ENCODE data around the gene SLC7A7.

SLC7A7 gene

GRCh38 chr14:22822571-22823098 is 7.4 kb upstream of the SLC7A7 start:
- Histone ChIP-seq H3K4me3 (ENCODE audit: low read length in 2 of 2) (peak overlapping the region in 1 of 2 donors; percentile 77), H3K9me3 (replicated peaks in 1 of 2; ENCODE audit: control insufficient read depth in 2 of 2, insufficient read depth in 1 of 2, low read depth in 1 of 2, low read length in 2 of 2) (no peaks in the 10 kb centered on the region), H3K36me3 (replicated peaks in 1 of 2; ENCODE audit: control insufficient read depth in 2 of 2, insufficient read depth in 2 of 2, low read length in 2 of 2) (no peaks in the 10 kb centered on the region), H2BK12ac (ENCODE audit: low read length) (no peak overlapping the region), H2AK5ac (ENCODE audit: low read depth, low read length) (no peak overlapping the region), H3K18ac (ENCODE audit: low read length) (peak overlapping the region; percentile 98), H2BK15ac (ENCODE audit: low read length) (no peak overlapping the region), H3K27ac (replicated peaks; ENCODE audit: low read length) (no peak overlapping the region), H4K91ac (ENCODE audit: low read depth, low read length, poor library complexity) (no peak overlapping the region), H2BK5ac (ENCODE audit: low read length) (no peak overlapping the region), H3K27me3 (ENCODE audit: control insufficient read depth in 3 of 3, insufficient read depth in 3 of 3, low read depth in 1 of 3, low read length in 3 of 3) (peaks cover 0 to 6% (median 3%) of the 10 kb centered on the region in 3 experiments), H3K23ac (ENCODE audit: low read depth, low read length, poor library complexity) (peak overlapping the region; percentile 68), H3K9ac (ENCODE audit: low read depth, low read length, poor library complexity) (peak overlapping the region; percentile 89), H3K4me1 (ENCODE audit: control insufficient read depth in 2 of 2, insufficient read depth in 1 of 2, low read depth in 1 of 2, low read length in 2 of 2) (peaks cover 0 to 11% of the 10 kb centered on the region in 2 donors), H3K4ac (ENCODE audit: low read length) (no peak overlapping the region), H3K4me2 (ENCODE audit: insufficient read depth, low read length, poor library complexity, severe bottlenecking) (peak overlapping the region; percentile 85), H2AFZ (ENCODE audit: low read length) (peak overlapping the region; percentile 74), H3K14ac (ENCODE audit: low read length) (peak overlapping the region; percentile 78), H3K79me1 (ENCODE audit: low read depth, low read length) (no peaks in the 10 kb centered on the region), H2BK120ac (ENCODE audit: low read depth, low read length) (no peak overlapping the region), H4K8ac (ENCODE audit: low read depth, low read length) (no peak overlapping the region)
- peak; percentile 89 for DNase-seq (ENCODE audit: low spot score)
- whole genome bisulfite sequencing, 2 donors (ENCODE audit: extremely low coverage in 2 of 2, insufficient read length in 2 of 2, insufficient replicate concordance in 1 of 2): no CpG with 5 or more reads among the region's 34 CpGs

- peak overlapping the region; percentile 85 for H3K4me2 ChIP-seq (ENCODE audit: insufficient read depth, low read length, poor library complexity, severe bottlenecking)
- H3K79me1 ChIP-seq (ENCODE audit: low read depth, low read length): no peaks in the 10 kb centered on the region
- no peak overlapping the region for H4K8ac ChIP-seq (ENCODE audit: low read depth, low read length)
- no peak overlapping the region for H2BK12ac ChIP-seq (ENCODE audit: low read length)
- peak overlapping the region; percentile 98 for H3K18ac ChIP-seq (ENCODE audit: low read length)
- H3K9ac ChIP-seq (ENCODE audit: low read depth, low read length, poor library complexity): peak overlapping the region; percentile 89
- WGBS, 2 donors (ENCODE audit: extremely low coverage in 2 of 2, insufficient read length in 2 of 2, insufficient replicate concordance in 1 of 2): no CpG with 5 or more reads among the region's 32 CpGs
- peak overlapping the region; percentile 78 for H3K14ac ChIP-seq (ENCODE audit: low read length)
- peak overlapping the region; percentile 68 for H3K23ac ChIP-seq (ENCODE audit: low read depth, low read length, poor library complexity)
- H3K27me3 ChIP-seq (ENCODE audit: control insufficient read depth in 3 of 3, insufficient read depth in 3 of 3, low read depth in 1 of 3, low read length in 3 of 3): peaks cover 0 to 6% (median 3%) of the 10 kb centered on the region in 3 experiments
- H2BK5ac ChIP-seq (ENCODE audit: low read length): no peak overlapping the region
- peak overlapping the region; percentile 74 for H2AFZ ChIP-seq (ENCODE audit: low read length)
- H4K91ac ChIP-seq (ENCODE audit: low read depth, low read length, poor library complexity): no peak overlapping the region
- no peak for DNase-seq (ENCODE audit: low spot score)
- H3K36me3 ChIP-seq (replicated peaks in 1 of 2; ENCODE audit: control insufficient read depth in 2 of 2, insufficient read depth in 2 of 2, low read length in 2 of 2): no peaks in the 10 kb centered on the region
- H2BK120ac ChIP-seq (ENCODE audit: low read depth, low read length): no peak overlapping the region
- no peak overlapping the region for H2BK15ac ChIP-seq (ENCODE audit: low read length)
- no peak overlapping the region for H3K4ac ChIP-seq (ENCODE audit: low read length)
- H3K4me1 ChIP-seq (ENCODE audit: control insufficient read depth in 2 of 2, insufficient read depth in 1 of 2, low read depth in 1 of 2, low read length in 2 of 2): peaks cover 0 to 11% of the 10 kb centered on the region in 2 donors
- no peak overlapping the region for H3K27ac ChIP-seq (replicated peaks; ENCODE audit: low read length)
- peak overlapping the region in 1 of 2 donors; percentile 77 for H3K4me3 ChIP-seq (ENCODE audit: low read length in 2 of 2)
- H2AK5ac ChIP-seq (ENCODE audit: low read depth, low read length): peak overlapping the region; percentile 8
- no peaks in the 10 kb centered on the region for H3K9me3 ChIP-seq (replicated peaks in 1 of 2; ENCODE audit: control insufficient read depth in 2 of 2, insufficient read depth in 1 of 2, low read depth in 1 of 2, low read length in 2 of 2)
These were observed 6.9 kb upstream of the SLC7A7 start for GRCh38 chr14:22822016-22822570.

GRCh38 chr14:22821193-22822015 is 6.2 kb upstream of the SLC7A7 start:
- no peak for DNase-seq (ENCODE audit: low spot score)
- Histone ChIP-seq H3K79me1 (ENCODE audit: low read depth, low read length) (no peaks in the 10 kb centered on the region), H3K23ac (ENCODE audit: low read depth, low read length, poor library complexity) (peak overlapping the region; percentile 68), H3K4me1 (ENCODE audit: control insufficient read depth in 2 of 2, insufficient read depth in 1 of 2, low read depth in 1 of 2, low read length in 2 of 2) (peaks cover 0 to 11% of the 10 kb centered on the region in 2 donors), H3K36me3 (replicated peaks in 1 of 2; ENCODE audit: control insufficient read depth in 2 of 2, insufficient read depth in 2 of 2, low read length in 2 of 2) (no peaks in the 10 kb centered on the region), H2BK120ac (ENCODE audit: low read depth, low read length) (no peak overlapping the region), H2BK15ac (ENCODE audit: low read length) (no peak overlapping the region), H4K8ac (ENCODE audit: low read depth, low read length) (no peak overlapping the region), H2AFZ (ENCODE audit: low read length) (peak overlapping the region; percentile 68), H3K9ac (ENCODE audit: low read depth, low read length, poor library complexity) (no peak overlapping the region), H3K27ac (replicated peaks; ENCODE audit: low read length) (no peak overlapping the region), H3K4ac (ENCODE audit: low read length) (no peak overlapping the region), H3K4me3 (ENCODE audit: low read length in 2 of 2) (peak overlapping the region in 1 of 2 donors; percentile 1), H3K9me3 (replicated peaks in 1 of 2; ENCODE audit: control insufficient read depth in 2 of 2, insufficient read depth in 1 of 2, low read depth in 1 of 2, low read length in 2 of 2) (no peaks in the 10 kb centered on the region), H2BK5ac (ENCODE audit: low read length) (no peak overlapping the region), H3K4me2 (ENCODE audit: insufficient read depth, low read length, poor library complexity, severe bottlenecking) (peak overlapping the region; percentile 85), H2AK5ac (ENCODE audit: low read depth, low read length) (no peak overlapping the region), H4K91ac (ENCODE audit: low read depth, low read length, poor library complexity) (no peak overlapping the region), H3K18ac (ENCODE audit: low read length) (peak overlapping the region; percentile 29), H3K14ac (ENCODE audit: low read length) (no peak overlapping the region), H3K27me3 (ENCODE audit: control insufficient read depth in 3 of 3, insufficient read depth in 3 of 3, low read depth in 1 of 3, low read length in 3 of 3) (peaks cover 0 to 6% (median 3%) of the 10 kb centered on the region in 3 experiments), H2BK12ac (ENCODE audit: low read length) (no peak overlapping the region)
- WGBS, 2 donors (ENCODE audit: extremely low coverage in 2 of 2, insufficient read length in 2 of 2, insufficient replicate concordance in 1 of 2): no CpG with 5 or more reads among the region's 24 CpGs

DNA sequence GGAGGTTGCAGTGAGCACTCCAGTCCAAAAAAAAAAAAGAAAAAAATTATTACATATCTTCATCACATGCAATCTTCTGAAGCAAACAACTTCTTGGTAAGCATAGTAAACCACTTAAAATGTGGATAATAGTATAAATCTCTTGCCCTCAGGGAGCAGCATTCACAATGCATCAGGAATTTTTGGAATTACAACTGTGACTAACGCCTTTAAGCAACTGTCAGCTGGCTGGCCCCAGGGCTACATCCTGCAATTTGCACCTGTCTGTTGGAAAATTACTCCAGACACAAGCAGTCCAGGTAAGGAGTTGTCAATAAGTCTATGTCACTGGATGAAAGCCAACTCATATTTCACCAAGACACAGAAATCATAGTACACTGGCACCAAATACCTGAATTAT is 5.5 kb upstream of the SLC7A7 start:
- H3K27ac ChIP-seq (replicated peaks; ENCODE audit: low read length): no peak overlapping the region
- H3K9ac ChIP-seq (ENCODE audit: low read depth, low read length, poor library complexity): no peak overlapping the region
- no peak overlapping the region for H3K4me2 ChIP-seq (ENCODE audit: insufficient read depth, low read length, poor library complexity, severe bottlenecking)
- WGBS, 2 donors (ENCODE audit: extremely low coverage in 2 of 2, insufficient read length in 2 of 2, insufficient replicate concordance in 1 of 2): no CpG with 5 or more reads among the region's 1 CpG
- no peaks in the 10 kb centered on the region for H3K36me3 ChIP-seq (replicated peaks in 1 of 2; ENCODE audit: control insufficient read depth in 2 of 2, insufficient read depth in 2 of 2, low read length in 2 of 2)
- no peak overlapping the region for H3K4ac ChIP-seq (ENCODE audit: low read length)
- no peak overlapping the region for H2BK120ac ChIP-seq (ENCODE audit: low read depth, low read length)
- H3K18ac ChIP-seq (ENCODE audit: low read length): no peak overlapping the region
- peaks cover 0 to 6% (median 3%) of the 10 kb centered on the region in 3 experiments for H3K27me3 ChIP-seq (ENCODE audit: control insufficient read depth in 3 of 3, insufficient read depth in 3 of 3, low read depth in 1 of 3, low read length in 3 of 3)
- H2BK15ac ChIP-seq (ENCODE audit: low read length): no peak overlapping the region
- no peak overlapping the region for H4K91ac ChIP-seq (ENCODE audit: low read depth, low read length, poor library complexity)
- H3K4me3 ChIP-seq (ENCODE audit: low read length in 2 of 2): no peak overlapping the region
- H3K14ac ChIP-seq (ENCODE audit: low read length): no peak overlapping the region
- H2AK5ac ChIP-seq (ENCODE audit: low read depth, low read length): no peak overlapping the region
- H4K8ac ChIP-seq (ENCODE audit: low read depth, low read length): no peak overlapping the region
- H3K9me3 ChIP-seq (replicated peaks in 1 of 2; ENCODE audit: control insufficient read depth in 2 of 2, insufficient read depth in 1 of 2, low read depth in 1 of 2, low read length in 2 of 2): no peaks in the 10 kb centered on the region
- H3K23ac ChIP-seq (ENCODE audit: low read depth, low read length, poor library complexity): no peak overlapping the region
- H2BK5ac ChIP-seq (ENCODE audit: low read length): no peak overlapping the region
- H2BK12ac ChIP-seq (ENCODE audit: low read length): no peak overlapping the region
- H3K4me1 ChIP-seq (ENCODE audit: control insufficient read depth in 2 of 2, insufficient read depth in 1 of 2, low read depth in 1 of 2, low read length in 2 of 2): peaks cover 1 to 11% of the 10 kb centered on the region in 2 donors
- H2AFZ ChIP-seq (ENCODE audit: low read length): peak overlapping the region; percentile 68
- no peaks in the 10 kb centered on the region for H3K79me1 ChIP-seq (ENCODE audit: low read depth, low read length)
- DNase-seq (ENCODE audit: low spot score): no peak
